ENCODE data around the gene FAM43A. TPM values are rescaled to one million over a fixed set of nuclear protein-coding genes. Genes with fewer than 3 reads are reported as not detected.

Gene FAM43A
- total RNA-seq, 1 donor from 2014 or later: 19.9 TPM

Small RNAs within 50 kb of the gene (small RNA-seq; reads per million reads assigned to genes)
- not detected for gene AC046143.2 (ENCODE audit: low replicate concordance)

Other genes with a start within 250 kb of the FAM43A start
- 125 TPM for gene ATP13A3, start 198.9 kb upstream of the FAM43A start, total RNA-seq
- gene TMEM44, start 52.5 kb upstream of the FAM43A start, total RNA-seq: 19.4 TPM
- gene LSG1, start 13.7 kb upstream of the FAM43A start, total RNA-seq: 31.9 TPM

Measured in tongue (tissue), 2 donors.